ENCODE results near the gene CRTAC1. TPM values are rescaled to one million over a fixed set of nuclear protein-coding genes. Genes with fewer than 3 reads are reported as not detected.

The CRTAC1 gene, protein sequence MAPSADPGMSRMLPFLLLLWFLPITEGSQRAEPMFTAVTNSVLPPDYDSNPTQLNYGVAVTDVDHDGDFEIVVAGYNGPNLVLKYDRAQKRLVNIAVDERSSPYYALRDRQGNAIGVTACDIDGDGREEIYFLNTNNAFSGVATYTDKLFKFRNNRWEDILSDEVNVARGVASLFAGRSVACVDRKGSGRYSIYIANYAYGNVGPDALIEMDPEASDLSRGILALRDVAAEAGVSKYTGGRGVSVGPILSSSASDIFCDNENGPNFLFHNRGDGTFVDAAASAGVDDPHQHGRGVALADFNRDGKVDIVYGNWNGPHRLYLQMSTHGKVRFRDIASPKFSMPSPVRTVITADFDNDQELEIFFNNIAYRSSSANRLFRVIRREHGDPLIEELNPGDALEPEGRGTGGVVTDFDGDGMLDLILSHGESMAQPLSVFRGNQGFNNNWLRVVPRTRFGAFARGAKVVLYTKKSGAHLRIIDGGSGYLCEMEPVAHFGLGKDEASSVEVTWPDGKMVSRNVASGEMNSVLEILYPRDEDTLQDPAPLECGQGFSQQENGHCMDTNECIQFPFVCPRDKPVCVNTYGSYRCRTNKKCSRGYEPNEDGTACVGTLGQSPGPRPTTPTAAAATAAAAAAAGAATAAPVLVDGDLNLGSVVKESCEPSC
- not detected in 2 replicates for total RNA-seq

DNA sequence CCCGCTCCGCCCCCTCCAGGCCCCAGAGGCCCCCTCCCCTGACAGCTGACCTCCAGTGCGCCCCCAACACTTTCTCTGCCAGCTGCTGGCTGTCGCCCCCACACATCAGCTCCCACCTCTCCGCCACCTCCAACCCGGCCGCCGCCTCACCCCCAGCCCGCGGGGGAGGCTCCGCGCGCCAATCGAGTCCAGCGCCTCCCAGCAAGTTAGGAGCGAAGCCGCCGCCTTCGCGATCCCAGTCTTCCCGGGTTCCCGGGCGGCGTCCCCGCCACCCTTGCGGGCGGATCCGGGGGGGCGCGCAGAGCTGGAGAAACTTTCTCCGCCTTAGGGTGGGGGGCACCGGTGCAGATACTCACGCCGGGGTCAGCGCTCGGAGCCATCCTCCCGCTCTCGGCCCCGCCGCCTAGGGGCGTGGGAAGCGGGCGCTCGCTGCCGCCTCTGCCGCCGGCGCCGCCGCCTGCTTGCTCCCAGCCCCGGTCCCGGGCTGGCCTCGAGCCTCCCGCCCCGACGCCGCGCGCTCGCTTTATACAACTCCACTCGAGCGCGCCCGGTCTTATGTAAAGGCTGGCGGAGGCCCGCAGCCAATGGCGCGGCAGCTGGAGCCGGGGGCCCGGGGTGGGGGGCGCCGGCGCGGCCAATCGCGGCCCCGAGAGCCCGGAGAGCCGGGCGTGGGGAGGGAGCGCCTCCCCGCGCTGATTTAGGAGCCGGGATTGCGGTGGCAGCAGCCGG is at the start of gene CRTAC1:
Gene CRTAC1, minus strand, starts transcription at position 529 of the 729 bp plus-strand sequence. Its CDS starts 149 bp downstream, at position 380.

DNA sequence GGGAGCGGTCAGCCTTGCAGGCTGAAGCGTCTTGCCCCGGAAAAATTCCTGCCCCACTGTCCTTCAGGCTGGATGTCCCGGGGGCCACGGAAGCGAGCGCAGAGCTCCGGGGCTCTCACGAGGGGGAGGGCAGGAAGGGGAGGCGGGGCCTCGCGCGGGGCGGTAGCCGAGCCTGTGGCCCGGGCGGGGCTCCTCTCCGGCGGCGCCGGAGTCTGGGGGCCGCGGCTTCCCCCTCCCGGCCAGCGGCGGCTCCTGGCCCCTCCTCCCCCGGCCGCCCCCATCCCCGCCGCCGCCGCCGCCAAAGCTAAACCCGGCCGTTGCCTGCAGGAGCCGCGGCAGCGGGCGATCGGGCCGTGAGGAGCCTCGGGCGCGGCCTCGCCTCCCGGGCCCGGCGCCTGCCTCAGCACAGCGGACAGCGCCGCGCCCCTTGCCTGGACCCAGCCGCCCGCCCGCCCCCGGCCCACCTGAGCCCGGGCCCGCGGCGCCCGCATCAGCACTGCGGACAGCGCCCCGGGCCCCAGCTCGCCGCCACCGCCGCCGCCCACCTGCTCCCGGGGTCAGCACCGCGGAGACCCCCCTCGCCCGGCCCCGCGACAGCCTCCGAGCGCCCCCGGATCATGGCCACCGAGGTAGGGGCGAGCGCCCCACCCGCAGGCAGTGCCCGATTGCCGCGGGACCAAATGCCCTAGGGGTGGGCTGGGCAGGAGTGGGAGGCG is 180.6 kb downstream of the CRTAC1 start, which contains the start of gene GOLGA7B:
Gene GOLGA7B, plus strand, starts transcription at position 157 of the 716 bp plus-strand sequence. Its CDS starts 461 bp downstream, at position 618.

Other genes starting within 250 kb of the CRTAC1 start
- 0.19 and 0.28 TPM in 2 replicates for gene GOLGA7B, start 180.8 kb downstream of the CRTAC1 start, total RNA-seq
- 6.0 and 10.2 TPM in 2 replicates for gene R3HCC1L, start 104.0 kb upstream of the CRTAC1 start, total RNA-seq
- 0.14 and 0.42 TPM in 2 replicates for gene LOXL4, start 237.6 kb upstream of the CRTAC1 start, total RNA-seq